ENCODE data around the gene THOC1. TPM values are rescaled to one million over a fixed set of nuclear protein-coding genes. Genes with fewer than 3 reads are reported as not detected.

THOC1 gene
- total and polyA plus RNA-seq, 2 of the 8 experiments (the other 6 are each of a cell fraction or from before 2014, with no cell fraction given) = 19.1 to 66.4 TPM

- Histone ChIP-seq H2BK12ac (ENCODE audit: low read depth, low read length) (no peak overlapping the region), H3K14ac (ENCODE audit: insufficient read length) (no peak overlapping the region), H2BK15ac (ENCODE audit: low read length) (no peak overlapping the region), H4K5ac (ENCODE audit: insufficient read length, low read depth, low read length) (no peak overlapping the region), H3K79me1 (ENCODE audit: low read depth, low read length) (no peaks in the 10 kb centered on the region), H3K36me3 (ENCODE audit: control insufficient read depth in 2 of 4, insufficient read depth in 4 of 4, low read length in 3 of 4) (peaks cover 12 to 85% (median 43%) of the 10 kb centered on the region in 4 experiments), H3K9ac (replicated peaks in 1 of 4; ENCODE audit: extremely low read depth in 1 of 4, low read depth in 3 of 4, low read length in 3 of 4) (no peak overlapping the region), H3K56ac (replicated peaks; ENCODE audit: insufficient read length, low read depth, low read length) (no peak overlapping the region), H3K23me2 (ENCODE audit: low read depth, low read length) (no peaks in the 10 kb centered on the region), H2AFZ (ENCODE audit: low read length) (no peak overlapping the region), H3K4me1 (replicated peaks in 1 of 4; ENCODE audit: control insufficient read depth in 3 of 4, insufficient read depth in 4 of 4, low read length in 3 of 4) (no peaks in the 10 kb centered on the region), H4K8ac (ENCODE audit: extremely low read depth, insufficient read depth, low read length) (no peak overlapping the region), H3K23ac (ENCODE audit: insufficient read length) (no peak overlapping the region), H3K27ac (ENCODE audit: low read depth, low read length) (no peak overlapping the region), H3K79me2 (ENCODE audit: control insufficient read depth in 1 of 2, insufficient read depth in 2 of 2, low read length in 2 of 2) (no peaks in the 10 kb centered on the region), H2BK5ac (ENCODE audit: low read depth, low read length) (no peak overlapping the region), H3K4me3 (ENCODE audit: extremely low read depth in 1 of 4, insufficient read depth in 2 of 4, low read depth in 3 of 4, low read length in 4 of 4) (no peak overlapping the region), H2BK20ac (ENCODE audit: low read length) (no peak overlapping the region), H4K91ac (replicated peaks; ENCODE audit: insufficient read length, low read length) (no peak overlapping the region), H4K20me1 (replicated peaks in 1 of 2; ENCODE audit: control insufficient read depth in 1 of 2, insufficient read depth in 2 of 2, low read length in 2 of 2) (no peaks in the 10 kb centered on the region), H2BK120ac (replicated peaks; ENCODE audit: low read depth, low read length) (no peak overlapping the region), H3K4me2 (ENCODE audit: insufficient read depth in 1 of 2, low read depth in 2 of 2, low read length in 2 of 2) (no peak overlapping the region), H2AK5ac (ENCODE audit: low read depth, low read length) (no peak overlapping the region), H3K4ac (replicated peaks; ENCODE audit: insufficient read length, low read depth, low read length) (no peak overlapping the region), H3K9me3 (ENCODE audit: insufficient read depth in 2 of 2, low read depth in 1 of 2, low read length in 1 of 2) (no peaks in the 10 kb centered on the region), H3K27me3 (replicated peaks in 1 of 4; ENCODE audit: control insufficient read depth in 3 of 4, extremely low read depth in 1 of 4, insufficient read depth in 3 of 4, low read length in 3 of 4) (no peaks in the 10 kb centered on the region), H3K18ac (ENCODE audit: extremely low read depth, low read length) (no peak overlapping the region)
- 82% methylated on average over 4 of the region's 4 CpGs; no CpG with 5 or more reads in 1 of the 2 experiments for WGBS, 2 experiments (ENCODE audit: extremely low coverage in 1 of 2, insufficient coverage in 1 of 2, insufficient read length in 1 of 2, insufficient replicate concordance in 2 of 2, low coverage in 1 of 2, low lambda C conversion rate in 2 of 2, missing lambda C conversion rate in 1 of 2)
- ChIA-PET POLR2A (ENCODE audit: partially characterized antibody) (no interaction called here), CTCF (ENCODE audit: partially characterized antibody) (interaction anchor here (0.9 to 1.0 kb wide), 2 partner anchors 15 to 19 kb away, joined by 3 read pairs; no protein-coding TSS in a partner anchor)
- FAIRE-seq (no peak), DNase-seq (ENCODE audit: low read depth in 1 of 2, low spot score in 2 of 2) (no peak)
- no peak for TF ChIP-seq EP300 (IDR thresholded peaks at IDR 0.05; ENCODE audit: borderline replicate concordance in 1 of 2, low read depth in 2 of 2, low read length in 2 of 2)
- no peak for TF ChIP-seq KDM4A (IDR thresholded peaks at IDR 0.05; ENCODE audit: low read depth, low read length, severe bottlenecking)
- TF ChIP-seq SIX5 (IDR thresholded peaks at IDR 0.05; ENCODE audit: low read depth, low read length) = no peak
Measured at GRCh38 chr18:248053-248452, 19.8 kb downstream of the THOC1 start.

Data from H1 (cell line).